ENCODE measurements around the gene MYO1G. TPM values are rescaled to one million over a fixed set of nuclear protein-coding genes. Genes with fewer than 3 reads are reported as not detected.
"Not testable (repeated sequence)": the region's sequence is repeated elsewhere in the genome, so short reads cannot be mapped to it uniquely, and the experiment has no call there.

The MYO1G gene
- total RNA-seq (2014; rRNA removed; shearing (Covaris generic)) = 0.76 and 1.6 TPM in 2 replicates

DNA sequence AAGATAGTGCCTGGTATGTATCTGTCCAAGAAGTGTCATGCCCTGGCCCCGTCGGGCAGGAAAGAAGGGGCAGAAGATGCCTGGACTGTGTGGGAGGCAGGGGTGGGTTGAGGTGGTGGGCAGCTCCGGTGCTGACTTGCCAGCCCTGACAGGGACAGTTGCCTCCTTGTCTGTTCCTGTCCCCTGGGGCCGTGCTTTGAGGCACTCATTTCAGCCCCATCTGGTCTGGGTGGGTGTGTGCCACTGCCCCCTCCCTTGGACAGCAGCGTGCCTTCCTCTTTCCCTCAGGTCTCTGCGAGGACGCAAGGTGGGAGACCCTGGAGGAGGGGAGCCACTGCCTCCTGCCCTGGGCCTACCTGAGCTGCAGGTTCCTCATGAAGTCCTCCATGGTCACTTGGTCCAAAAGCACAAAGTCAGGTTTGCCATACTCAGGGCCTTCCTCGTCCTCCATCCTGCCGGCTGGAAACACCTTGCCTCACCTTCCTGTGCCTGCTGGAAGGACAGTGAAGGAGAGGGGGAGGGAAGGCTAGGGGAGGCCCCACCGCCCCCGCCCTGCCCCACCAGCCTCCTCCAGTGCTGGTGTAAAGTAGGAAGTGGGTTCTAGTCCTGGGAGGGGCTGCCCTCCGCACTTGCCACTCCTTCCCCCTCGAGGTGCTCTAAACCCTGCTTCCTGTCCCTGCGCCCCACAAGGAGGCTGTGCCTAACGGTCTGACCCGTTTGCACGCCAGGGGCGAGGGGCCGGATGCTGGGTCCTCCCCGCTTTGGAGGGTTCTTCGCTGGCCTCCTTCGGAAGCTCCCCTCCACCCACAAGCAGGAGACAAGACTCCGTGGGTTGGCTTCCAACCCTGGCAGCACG is at the start of gene MYO1G:
Gene MYO1G (minus strand): TSS at position 505 of the 856 bp plus-strand sequence. CDS start 54 bp downstream, at position 451.
- DNase-seq (ENCODE audit: low spot score) = no peak

- no peak for DNase-seq (ENCODE audit: low spot score)
These were observed 49.5 kb upstream of the MYO1G start for GRCh38 chr7:45028138-45028919.

GRCh38 chr7:45027774-45028114 is 48.9 kb upstream of the MYO1G start:
- DNase-seq (ENCODE audit: low spot score) = no peak

DNA sequence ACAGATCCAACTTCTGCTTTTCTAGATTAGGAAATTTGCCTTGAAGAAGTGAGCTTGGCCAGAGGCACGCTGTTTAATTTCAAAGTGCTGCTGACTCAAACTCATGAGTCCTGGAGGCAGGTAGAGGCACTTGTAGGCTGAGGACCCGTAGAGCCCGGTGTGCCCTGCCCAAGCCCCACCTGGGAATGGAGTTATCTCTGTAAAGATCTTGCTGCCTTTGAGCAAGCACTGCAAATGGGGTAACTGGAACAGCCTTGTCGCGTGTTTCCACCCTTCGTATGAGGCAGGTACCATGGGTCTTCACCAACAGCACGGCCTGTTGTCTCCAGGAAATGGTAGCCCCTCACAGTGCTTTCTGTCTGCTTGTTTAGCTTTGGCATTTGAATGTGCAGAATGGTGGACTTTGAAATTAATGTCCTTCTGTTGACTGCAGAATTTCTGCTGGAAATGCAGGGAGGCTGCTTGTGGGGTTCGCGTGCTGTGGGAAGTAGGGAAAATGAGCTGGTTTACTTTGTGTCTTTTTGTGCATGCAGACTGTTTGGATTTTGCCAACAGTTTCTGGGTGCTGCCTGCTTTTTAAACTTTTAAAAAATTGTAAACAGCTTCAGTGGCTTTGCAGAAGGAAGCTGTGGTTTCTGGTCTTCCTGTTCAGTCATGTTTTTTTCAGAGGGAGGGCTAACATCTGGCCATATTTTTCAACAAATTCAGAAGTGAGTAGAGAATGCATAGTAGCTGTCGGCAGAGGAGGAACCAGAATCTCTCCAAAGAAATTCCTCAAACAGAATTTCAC is 48.4 kb upstream of the MYO1G start:
- peak; percentile 18 for DNase-seq (ENCODE audit: low spot score)

DNA sequence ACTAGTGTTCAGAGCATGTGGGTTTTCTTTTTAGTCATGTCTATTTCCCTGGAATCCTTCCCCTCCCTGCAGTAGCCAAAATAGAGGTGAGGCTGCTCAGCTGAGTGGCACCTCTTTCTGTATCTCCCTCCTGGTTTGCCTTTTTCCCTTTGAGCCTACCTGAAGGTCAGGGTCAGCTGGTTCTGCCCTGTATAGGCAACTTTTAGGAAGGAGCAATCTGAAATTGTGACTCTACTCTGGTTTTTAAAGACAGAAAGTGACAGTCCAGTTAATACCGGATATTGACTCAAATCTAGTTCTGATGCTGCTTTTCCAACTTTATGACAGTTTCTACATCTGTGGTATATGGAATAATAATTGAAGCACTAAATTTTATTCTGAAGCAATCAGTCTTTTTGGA is 47.2 kb upstream of the MYO1G start:
- no peak for DNase-seq (ENCODE audit: low spot score)

- not testable (repeated sequence) for DNase-seq (ENCODE audit: low spot score)
These were observed 46.7 kb upstream of the MYO1G start for GRCh38 chr7:45025473-45025872.

DNA sequence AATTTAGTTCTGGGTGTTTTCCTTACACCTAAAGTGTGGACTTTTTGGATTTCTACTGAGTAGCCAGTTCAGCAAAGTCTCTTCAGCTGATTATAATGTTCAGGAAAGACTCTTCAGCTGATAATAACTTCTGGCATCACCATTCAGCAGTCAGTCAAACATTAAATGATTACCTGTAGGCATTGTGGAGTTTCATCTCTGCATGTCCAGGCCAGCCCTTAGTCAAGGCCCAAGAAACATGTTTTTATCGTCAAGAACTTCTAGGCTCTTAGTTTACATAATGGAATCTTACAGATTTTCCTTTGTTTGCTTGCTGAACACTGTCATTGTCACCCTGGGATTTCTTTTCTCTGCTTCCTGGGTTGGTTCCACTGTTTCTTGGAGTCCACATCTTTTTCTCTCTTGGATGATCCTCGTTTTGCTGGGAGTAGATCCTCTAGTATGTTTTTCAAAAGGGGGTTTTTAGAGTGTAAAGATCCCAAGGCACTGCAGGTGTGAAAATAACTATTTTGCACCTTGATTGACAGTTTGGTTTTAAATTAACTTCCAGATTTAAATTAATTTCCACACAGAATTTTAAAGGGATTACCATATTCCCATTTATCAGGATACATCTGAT is 45.4 kb upstream of the MYO1G start:
- no peak for DNase-seq (ENCODE audit: low spot score)

GRCh38 chr7:45021604-45022296 is 42.9 kb upstream of the MYO1G start:
- peak; percentile 49 for DNase-seq (ENCODE audit: low spot score)

DNA sequence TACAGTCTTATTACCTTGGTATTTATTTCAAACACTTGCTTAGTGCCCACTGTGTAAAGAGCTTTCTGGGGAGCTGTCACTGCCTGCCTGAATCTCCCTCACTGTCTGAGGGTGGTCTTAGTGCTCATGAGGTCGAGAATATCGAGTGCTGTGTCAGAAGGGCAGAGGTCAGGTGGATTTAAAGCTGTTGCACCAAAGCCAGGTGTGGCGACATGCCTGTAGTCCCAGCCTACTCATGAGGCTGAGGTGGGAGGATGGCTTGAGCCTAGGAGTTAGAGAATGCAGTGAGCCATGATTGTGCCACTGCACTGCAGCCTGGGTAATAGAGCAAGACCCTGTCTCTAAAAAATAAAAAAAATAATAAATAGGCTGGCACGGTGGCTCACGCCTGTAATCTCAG is 42.1 kb upstream of the MYO1G start:
- DNase-seq (ENCODE audit: low spot score) = no peak

- no peak for DNase-seq (ENCODE audit: low spot score)
These were observed 38.4 kb upstream of the MYO1G start for GRCh38 chr7:45017253-45017652.

GRCh38 chr7:45015313-45015712 is 36.5 kb upstream of the MYO1G start:
- no peak for DNase-seq (ENCODE audit: low spot score)

- DNase-seq (ENCODE audit: low spot score) = no peak
These were observed 34.7 kb upstream of the MYO1G start for GRCh38 chr7:45013465-45013967.

GRCh38 chr7:45007571-45008328 is 28.9 kb upstream of the MYO1G start:
- no peak for DNase-seq (ENCODE audit: low spot score)

GRCh38 chr7:45007106-45007505 is 28.3 kb upstream of the MYO1G start:
- no peak for DNase-seq (ENCODE audit: low spot score)

GRCh38 chr7:45003789-45004188 is 25.0 kb upstream of the MYO1G start:
- no peak for DNase-seq (ENCODE audit: low spot score)

- DNase-seq (ENCODE audit: low spot score) = no peak
These were observed 23.0 kb upstream of the MYO1G start for GRCh38 chr7:45001826-45002225.

DNA sequence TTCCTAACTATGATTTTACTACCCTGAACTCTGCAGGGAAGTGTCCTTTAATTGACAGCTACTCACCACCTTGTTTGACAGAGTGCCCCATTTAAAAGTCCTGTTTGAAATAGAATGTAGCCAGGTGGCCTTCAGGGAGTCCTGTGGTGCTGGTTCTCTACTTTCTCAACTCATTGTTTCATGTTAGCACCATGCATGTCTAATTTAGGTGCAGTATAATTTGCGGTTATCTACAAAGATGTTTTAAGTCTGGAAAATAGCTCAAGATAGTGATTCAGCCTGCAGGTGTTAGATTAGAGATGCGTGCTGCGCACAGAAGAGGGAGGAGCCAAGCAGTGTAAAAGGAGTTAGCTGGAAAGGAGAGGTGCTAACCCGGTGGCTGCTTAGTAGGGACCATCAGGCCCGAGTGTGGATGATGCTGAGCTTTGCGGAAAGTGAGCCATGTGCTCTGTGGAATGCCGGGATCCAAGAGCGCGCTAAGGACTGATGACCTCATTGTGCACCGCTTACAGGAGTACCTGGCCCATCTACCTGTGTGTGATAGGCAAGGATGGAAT is 22.4 kb upstream of the MYO1G start:
- DNase-seq (ENCODE audit: low spot score) = peak; percentile 56

DNA sequence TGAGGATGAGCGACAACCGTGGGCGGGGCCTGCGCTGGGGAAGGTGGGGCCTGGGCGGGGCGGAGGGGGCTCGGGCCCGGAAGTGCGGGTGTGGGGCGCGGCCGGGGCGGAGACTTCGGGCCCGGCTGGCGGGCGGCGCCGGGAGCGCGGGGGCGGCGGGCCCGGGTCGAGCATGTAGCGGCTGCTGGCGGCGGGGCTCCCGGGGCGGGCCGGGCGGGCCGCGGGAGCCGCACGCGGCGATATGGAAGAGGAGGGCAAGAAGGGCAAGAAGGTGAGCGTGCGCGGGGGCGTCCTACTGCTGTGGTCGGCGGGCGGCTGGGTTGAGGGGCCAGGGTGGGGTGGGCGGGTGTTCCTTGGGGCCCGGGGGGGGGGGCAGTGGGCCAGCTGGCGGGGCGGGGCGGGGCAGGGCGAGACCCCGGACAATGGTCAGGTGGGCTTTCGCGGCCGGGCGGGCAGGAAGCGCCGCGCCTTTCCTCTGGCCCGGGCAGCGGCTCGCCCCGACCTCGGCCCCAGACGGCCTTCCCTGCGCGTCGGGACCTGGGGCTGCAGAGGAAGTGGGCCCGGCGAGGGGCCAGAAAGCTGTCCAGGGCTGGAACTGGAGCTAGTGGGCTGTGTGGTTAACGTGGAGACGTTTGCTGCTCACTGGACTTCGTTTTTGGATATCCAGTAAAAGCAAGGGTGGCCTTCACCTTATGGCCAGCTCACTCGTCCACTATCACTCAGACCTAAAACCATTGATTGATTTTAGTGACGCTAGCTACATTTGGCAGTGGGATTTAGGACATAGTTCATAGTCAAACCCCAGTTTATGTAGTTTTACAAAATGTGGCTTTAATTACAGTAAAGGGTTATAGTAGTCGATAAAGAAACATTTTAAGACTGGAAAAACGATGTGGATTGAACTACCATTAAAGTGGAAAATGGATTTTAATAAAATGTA is 21.5 kb upstream of the MYO1G start, which contains the start of gene CCM2:
Gene CCM2 (plus strand): TSS at position 109 of the 940 bp plus-strand sequence. CDS start 133 bp downstream, at position 242.
- DNase-seq (ENCODE audit: low spot score) = peak; percentile 48

Data from A172 (cell line).